Stomach (tissue), 4 donors: Measurements from ENCODE around the gene CCDC90B.

Source experiments
- CTCF ChIP-seq, 7 experiments: fragments of 450-650 bp in 4 of 7; fragments of 200-600 bp in 3 of 7; sonication (generic) in 3 of 7; IDR thresholded peaks; one replicate each; pipeline ENCODE4 v1.5.1; 2016 to 2019; ENCODE audit warnings: antibody characterized with exemption in 7 of 7, control low read depth in 2 of 7, mild to moderate bottlenecking in 1 of 7
- POLR2AphosphoS5 ChIP-seq, 3 donors: sonication (generic); formaldehyde crosslinking; IDR thresholded peaks; one replicate each; pipeline ENCODE4 v1.6.1; 2016; ENCODE audit warnings: antibody characterized with exemption in 3 of 3

- no peak for TF ChIP-seq CTCF (IDR thresholded peaks at IDR 0.05)
- TF ChIP-seq POLR2AphosphoS5 (IDR thresholded peaks at IDR 0.05) = no peak
Observed at GRCh38 chr11:83311701-83312100, 25.5 kb upstream of the CCDC90B start.
